GM19455 (cell line): Measurements from ENCODE around the gene TAF1.
"Not testable (repeated sequence)": the region's sequence is repeated elsewhere in the genome, so short reads cannot be mapped to it uniquely, and the experiment has no call there.

ENCODE experiments used
- ATAC-seq: cut with Tn5 transposase; IDR thresholded peaks from one replicate; pipeline ENCODE4 v1.9.1; 2021; ENCODE audit not compliant: unreplicated experiment

Gene TAF1

DNA sequence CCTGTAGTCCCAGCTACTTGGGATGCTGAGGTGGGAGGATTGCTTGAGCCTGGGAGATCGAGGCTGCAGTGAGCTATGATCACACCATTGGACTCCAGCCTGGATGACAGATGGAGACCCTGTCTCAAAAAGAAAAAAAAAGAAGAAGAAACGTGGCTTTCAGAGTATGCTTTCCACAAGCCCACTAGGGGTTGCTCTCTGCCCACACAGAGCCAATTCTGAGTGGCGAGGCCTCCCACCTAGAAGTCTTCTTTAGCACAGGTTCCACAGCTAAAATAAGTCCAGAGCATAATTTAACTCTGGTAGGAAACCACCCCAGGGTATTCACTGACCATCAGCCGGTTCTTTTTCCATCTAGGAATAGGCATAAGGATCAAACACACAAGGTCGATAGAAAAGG lies 50.1 kb downstream of the TAF1 start:
- ATAC-seq: not testable (repeated sequence)

- ATAC-seq: no peak
Measured at GRCh38 chrX:71420686-71421085, 54.5 kb downstream of the TAF1 start.

GRCh38 chrX:71432733-71433132 lies 66.6 kb downstream of the TAF1 start:
- no peak for ATAC-seq

DNA sequence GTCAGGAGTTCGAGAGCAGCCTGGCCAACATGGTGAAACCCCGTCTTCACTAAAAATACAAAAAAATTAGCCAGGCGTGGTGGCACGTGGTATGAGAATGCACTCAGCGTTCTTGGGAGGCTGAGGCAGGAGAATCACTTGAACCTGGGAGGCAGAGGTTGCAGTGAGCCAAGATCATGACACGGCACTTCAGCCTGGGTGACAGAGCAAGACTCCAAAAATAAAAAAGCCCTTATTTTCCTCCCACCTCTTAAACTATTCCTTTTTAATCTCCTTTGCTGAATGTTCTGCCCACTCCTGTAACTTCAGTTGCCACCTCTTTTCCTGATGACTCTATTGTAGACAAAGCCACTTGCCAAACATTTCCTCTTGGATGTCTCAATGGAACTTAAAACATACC lies 72.6 kb downstream of the TAF1 start:
- ATAC-seq: no peak

GRCh38 chrX:71439420-71439819 lies 73.3 kb downstream of the TAF1 start:
- no peak for ATAC-seq

DNA sequence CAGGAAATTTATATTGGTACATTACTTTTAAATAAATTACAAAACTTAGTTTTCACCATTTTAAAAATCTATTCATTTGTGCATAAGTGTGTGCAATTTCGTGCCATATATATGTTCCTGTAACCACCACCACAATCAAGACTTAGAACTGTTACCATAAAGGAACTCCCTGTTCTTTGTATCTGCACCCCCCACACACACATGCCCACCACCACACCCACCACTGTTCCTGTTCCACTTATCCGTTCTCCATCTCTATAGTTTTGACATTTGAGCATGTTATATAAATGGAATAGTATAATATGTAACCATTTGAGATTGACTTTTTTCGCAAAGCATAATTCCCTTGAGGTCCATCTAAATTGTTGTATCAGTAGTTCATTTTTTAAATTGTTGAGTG lies 73.7 kb downstream of the TAF1 start:
- no peak for ATAC-seq

DNA sequence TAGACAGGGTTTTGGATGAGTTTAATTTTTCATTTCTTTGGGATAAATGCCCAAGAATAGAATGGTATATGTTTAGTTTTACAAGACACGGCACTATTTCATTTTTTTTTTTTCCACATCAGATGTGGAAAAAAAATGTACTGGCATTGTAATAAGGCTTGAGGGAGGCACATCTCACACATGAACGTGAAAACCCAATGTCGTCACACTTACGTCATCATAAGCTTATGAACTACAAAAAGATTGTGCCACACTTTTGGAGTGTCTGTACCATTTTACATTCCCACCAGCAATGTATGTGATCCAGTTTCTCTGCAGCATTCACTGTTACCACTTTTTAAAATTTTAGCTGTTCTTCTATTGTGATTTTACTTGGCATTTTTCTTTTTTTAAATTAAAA lies 74.2 kb downstream of the TAF1 start:
- no peak for ATAC-seq

DNA sequence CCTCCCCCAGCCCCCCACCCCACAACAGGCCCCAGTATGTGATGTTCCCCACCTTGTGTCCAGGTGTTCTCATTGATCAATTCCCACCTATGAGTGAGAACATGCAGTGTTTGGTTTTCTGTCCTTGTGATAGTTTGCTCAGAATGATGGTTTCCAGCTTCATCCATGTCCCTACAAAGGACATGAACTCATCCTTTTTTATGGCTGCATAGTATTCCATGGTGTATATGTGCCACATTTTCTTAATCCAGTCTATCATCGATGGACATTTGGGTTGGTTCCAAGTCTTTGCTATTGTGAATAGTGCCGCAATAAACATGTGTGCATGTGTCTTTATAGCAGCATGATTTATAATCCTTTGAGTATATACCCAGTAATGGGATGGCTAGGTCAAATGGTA lies 75.7 kb downstream of the TAF1 start:
- not testable (repeated sequence) for ATAC-seq

DNA sequence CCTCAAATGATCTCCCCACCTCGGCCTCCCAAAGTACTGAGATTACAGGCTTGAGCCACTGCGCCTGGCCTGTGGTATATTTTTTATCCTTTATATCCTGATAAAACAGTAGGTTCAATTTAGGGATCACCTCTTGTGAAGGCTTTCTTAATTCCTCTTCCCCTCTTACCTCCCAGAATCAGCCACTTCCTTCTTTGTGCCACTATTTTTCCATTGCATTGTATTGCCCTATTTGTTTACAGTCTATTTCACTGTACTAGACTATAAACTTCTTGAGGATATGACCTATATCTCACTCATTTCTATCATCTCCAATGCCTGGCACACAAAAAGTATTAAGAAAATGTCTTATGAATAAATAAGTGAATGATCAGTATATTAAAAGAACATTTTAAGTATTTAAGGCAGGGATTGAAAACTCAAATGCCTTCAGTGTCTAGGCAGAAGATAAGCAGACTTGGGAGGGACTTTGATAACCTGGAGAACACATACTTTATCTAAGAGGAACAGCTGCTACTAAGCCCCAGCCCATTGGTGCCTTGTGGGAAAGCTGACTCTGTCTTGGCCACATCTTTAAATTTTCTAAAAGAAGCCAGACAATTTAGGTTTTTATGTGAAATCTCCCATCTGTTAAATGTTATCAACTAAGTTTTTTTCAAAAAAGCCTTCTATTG lies 84.4 kb downstream of the TAF1 start:
- ATAC-seq: no peak

DNA sequence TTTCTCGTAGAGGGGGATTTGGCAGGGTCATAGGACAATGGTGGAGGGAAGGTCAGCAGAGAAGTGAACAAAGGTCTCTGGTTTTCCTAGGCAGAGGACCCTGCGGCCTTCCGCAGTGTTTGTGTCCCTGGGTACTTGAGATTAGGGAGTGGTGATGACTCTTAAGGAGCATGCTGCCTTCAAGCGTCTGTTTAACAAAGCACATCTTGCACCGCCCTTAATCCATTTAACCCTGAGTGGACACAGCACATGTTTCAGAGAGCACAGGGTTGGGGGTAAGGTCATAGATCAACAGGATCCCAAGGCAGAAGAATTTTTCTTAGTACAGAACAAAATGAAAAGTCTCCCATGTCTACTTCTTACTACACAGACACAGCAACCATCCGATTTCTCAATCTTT lies 85.4 kb downstream of the TAF1 start:
- ATAC-seq: not testable (repeated sequence)

DNA sequence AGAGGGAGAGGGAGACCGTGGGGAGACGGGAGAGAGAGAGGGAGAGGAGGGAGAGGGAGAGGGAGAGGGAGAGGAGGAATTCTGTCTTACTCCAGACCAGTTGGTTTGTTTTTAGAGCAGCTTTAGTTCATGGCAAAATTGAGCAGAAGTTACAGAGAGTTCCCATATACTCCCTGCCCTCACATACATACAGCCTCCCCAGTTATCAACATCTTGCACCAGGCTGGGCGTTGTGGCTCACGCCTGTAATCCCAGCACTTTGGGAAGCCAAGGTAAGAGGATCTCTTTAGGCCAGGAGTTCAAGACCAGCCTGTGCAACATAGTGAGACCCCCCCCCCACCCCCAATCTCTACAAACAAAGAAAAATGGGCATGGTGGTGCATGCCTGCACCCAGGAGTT lies 86.9 kb downstream of the TAF1 start:
- ATAC-seq: no peak

DNA sequence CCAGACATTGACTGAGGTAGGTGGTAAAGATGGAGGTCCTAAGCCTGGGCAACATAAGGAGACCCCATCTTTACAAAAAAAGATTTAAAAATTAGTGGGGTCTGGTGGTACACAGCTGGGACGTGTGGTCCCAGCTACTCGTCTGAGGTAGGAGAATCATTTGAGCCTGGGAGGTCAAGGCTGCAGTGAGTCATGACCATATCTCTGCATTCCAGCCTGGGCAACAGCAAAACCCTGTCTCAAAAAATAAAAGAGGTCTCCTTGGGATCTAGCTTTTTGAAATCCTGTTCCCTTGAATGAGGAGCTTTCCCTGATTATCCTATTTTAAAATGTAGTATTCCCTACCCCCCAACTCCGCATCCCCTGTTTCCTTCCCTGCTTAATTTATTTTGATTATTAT lies 88.1 kb downstream of the TAF1 start:
- no peak for ATAC-seq

- no peak for ATAC-seq
Measured at GRCh38 chrX:71458866-71459265, 92.7 kb downstream of the TAF1 start.

DNA sequence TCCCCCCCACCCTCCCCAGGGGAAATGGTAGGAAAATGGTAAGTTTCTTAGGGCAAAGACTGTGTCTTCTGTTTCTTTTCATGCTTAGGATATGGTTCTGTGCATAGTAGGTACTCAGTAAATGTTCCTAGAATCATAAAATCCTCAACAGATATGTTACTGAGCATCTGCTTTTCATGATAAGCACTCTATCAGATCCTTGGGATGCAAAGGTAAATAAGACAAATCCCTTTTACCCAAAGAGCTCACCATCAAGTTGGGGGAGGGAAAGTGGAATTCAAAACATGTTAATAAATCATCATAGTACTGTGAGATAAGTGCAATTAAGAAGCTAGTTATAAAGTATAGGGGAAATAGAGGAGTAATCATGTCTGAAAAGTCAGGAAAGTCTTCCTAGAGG lies 98.8 kb downstream of the TAF1 start:
- ATAC-seq: no peak

GRCh38 chrX:71466979-71467523 lies 100.9 kb downstream of the TAF1 start:
- no peak for ATAC-seq

DNA sequence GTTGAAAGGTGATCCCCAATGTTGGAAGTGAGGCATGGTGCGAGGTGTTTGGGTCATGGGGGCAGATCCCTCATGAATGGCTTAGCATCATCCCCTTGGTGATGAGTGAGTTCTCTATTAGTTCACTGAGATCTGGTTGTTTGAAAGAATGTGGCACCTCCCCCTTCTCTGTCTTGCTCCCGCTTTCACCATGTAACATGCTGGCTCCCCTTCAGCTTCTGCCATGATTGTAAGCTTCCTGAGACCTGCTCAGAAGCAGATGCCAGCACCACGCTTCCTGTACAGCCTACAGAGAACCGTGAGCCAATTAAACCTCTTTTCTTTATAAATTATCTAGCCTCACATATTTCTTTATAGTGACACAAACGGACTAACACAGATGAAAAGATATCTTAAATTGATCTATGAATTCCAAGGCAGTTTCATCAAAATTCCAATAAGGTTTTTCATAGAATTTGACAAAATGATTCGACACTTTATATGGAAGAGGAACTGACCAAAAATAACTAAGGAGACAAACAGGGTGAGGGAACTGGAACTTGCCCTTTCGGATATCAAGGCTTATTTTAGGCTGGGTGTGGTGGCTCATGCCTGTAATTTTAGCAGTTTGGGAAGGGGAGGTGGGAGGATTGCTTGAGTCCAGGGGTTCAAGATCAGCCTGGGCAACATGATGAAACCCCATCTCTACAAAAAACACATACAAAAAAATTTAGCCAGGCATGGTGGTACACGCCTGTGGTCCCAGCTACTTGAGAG lies 109.8 kb downstream of the TAF1 start:
- no peak for ATAC-seq

- ATAC-seq: no peak
Measured at GRCh38 chrX:71482228-71482958, 116.2 kb downstream of the TAF1 start.

GRCh38 chrX:71487814-71488213 lies 121.7 kb downstream of the TAF1 start:
- ATAC-seq: no peak

DNA sequence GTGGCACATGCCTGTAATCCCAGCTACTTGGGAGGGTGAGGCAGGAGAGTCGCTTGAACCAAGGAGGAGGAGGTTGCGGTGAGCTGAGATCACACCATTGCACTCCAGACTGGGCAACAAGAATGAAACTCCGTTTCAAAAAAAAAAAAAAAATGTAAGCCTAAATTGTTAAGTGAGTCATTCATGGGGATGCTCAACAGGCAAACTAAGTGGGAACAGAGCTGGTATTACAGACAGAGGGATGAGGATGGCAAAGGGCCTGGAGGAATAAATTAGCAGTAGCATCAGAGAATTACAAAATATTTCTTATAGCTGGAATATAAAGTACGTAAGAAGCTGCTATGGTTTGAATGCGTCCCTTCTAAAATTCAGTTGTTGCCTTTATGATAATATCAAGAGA lies 123.4 kb downstream of the TAF1 start:
- no peak for ATAC-seq

- no peak for ATAC-seq
Measured at GRCh38 chrX:71492231-71493065, 126.3 kb downstream of the TAF1 start.

- ATAC-seq: no peak
Measured at GRCh38 chrX:71493111-71493613, 127.0 kb downstream of the TAF1 start.
